IMR-90 (cell line): ENCODE data around the gene RAPGEF2. TPM values are rescaled to one million over a fixed set of nuclear protein-coding genes. Genes with fewer than 3 reads are reported as not detected.

Source experiments
- ATAC-seq: fragments of 200-7000 bp; cut with Tn5 transposase; 2 replicates; pipeline ENCODE4 v1.9.1; 2020; ENCODE audit warnings: low read depth, mild to moderate bottlenecking, moderate library complexity
- BruUV-seq: library from RNA; stranded (reverse); fragments of 400-500 nt; replicated peaks from 2 replicates; lab custom pipeline; 2021; lab: Mats Ljungman, UMichigan
- CTCF ChIA-PET: fragments of 300-600 bp; formaldehyde crosslinking; extraction: SDS; loops from one replicate; lab custom pipeline; 2021; ENCODE audit warnings: antibody characterized with exemption; lab: Yijun Ruan, JAX
- POLR2A ChIA-PET: fragments of 300-600 bp; sonication (Branson Sonifier 250); formaldehyde crosslinking; loops from one replicate; lab custom pipeline; 2022; ENCODE audit warnings: antibody characterized with exemption; ENCODE audit not compliant: unreplicated experiment; lab: Charles Lee
- DNase-seq: peaks from one replicate; pipeline ENCODE4 v3.0.0; 2013
- H2AFZ ChIP-seq: replicated peaks from 2 replicates; pipeline ENCODE3; 2013; ENCODE audit warnings: low read length, mild to moderate bottlenecking; ENCODE audit not compliant: poor library complexity
- H2AK5ac ChIP-seq: 2 replicates; pipeline ENCODE4 v1.6.1; 2013; ENCODE audit warnings: low read depth, low read length, inconsistent platforms
- H2AK9ac ChIP-seq: replicated peaks from 2 replicates; pipeline ENCODE3; 2013; ENCODE audit warnings: mild to moderate bottlenecking, low read depth, low read length, moderate library complexity; ENCODE audit not compliant: poor library complexity
- H2BK120ac ChIP-seq: 2 replicates; pipeline ENCODE4 v1.6.1; 2013; ENCODE audit warnings: low read depth, low read length, inconsistent platforms
- H2BK15ac ChIP-seq: 3 replicates; pipeline ENCODE4 v1.6.1; 2013; ENCODE audit warnings: low read depth, low read length, inconsistent platforms
- H2BK20ac ChIP-seq: 2 replicates; pipeline ENCODE4 v1.6.1; 2013; ENCODE audit warnings: low read depth, mild to moderate bottlenecking, inconsistent platforms, low read length, moderate library complexity
- H2BK5ac ChIP-seq: 2 replicates; pipeline ENCODE4 v1.6.1; 2013; ENCODE audit warnings: mild to moderate bottlenecking, low read depth, low read length, inconsistent platforms; ENCODE audit not compliant: poor library complexity, severe bottlenecking
- H3K14ac ChIP-seq: replicated peaks from 2 replicates; pipeline ENCODE4 v1.6.1; 2013; ENCODE audit warnings: low read depth, low read length, inconsistent platforms
- H3K18ac ChIP-seq: 2 replicates; pipeline ENCODE4 v1.6.1; 2013; ENCODE audit warnings: low read depth, low read length, control low read depth
- H3K23ac ChIP-seq: 2 replicates; pipeline ENCODE4 v1.6.1; 2013; ENCODE audit warnings: low read depth, low read length, inconsistent platforms
- H3K27ac ChIP-seq: 2 replicates; pipeline ENCODE4 v1.5.1; 2013; ENCODE audit warnings: mild to moderate bottlenecking, control low read depth, low read length; ENCODE audit not compliant: insufficient read depth
- H3K27me3 ChIP-seq: 2 replicates; pipeline ENCODE4 v1.6.1; 2013; ENCODE audit warnings: low read length; ENCODE audit not compliant: control insufficient read depth, insufficient read depth
- H3K36me3 ChIP-seq: 2 replicates; pipeline ENCODE4 v1.6.1; 2013; ENCODE audit warnings: low read length, mixed read lengths; ENCODE audit not compliant: control insufficient read depth, insufficient read depth
- H3K4ac ChIP-seq: 2 replicates; pipeline ENCODE4 v1.6.1; 2013; ENCODE audit warnings: low read depth, low read length, inconsistent platforms
- H3K4me1 ChIP-seq: 2 replicates; pipeline ENCODE4 v1.6.1; 2013; ENCODE audit warnings: low read length, mixed read lengths; ENCODE audit not compliant: control insufficient read depth, insufficient read depth
- H3K4me2 ChIP-seq: 2 replicates; pipeline ENCODE4 v1.6.1; 2013; ENCODE audit warnings: low read depth, mild to moderate bottlenecking, control low read depth, low read length, moderate library complexity
- H3K4me3 ChIP-seq: 2 replicates; pipeline ENCODE4 v1.5.1; 2013; ENCODE audit warnings: low read depth, mild to moderate bottlenecking, control low read depth, low read length, moderate library complexity; ENCODE audit not compliant: insufficient read depth
- H3K56ac ChIP-seq: 2 replicates; pipeline ENCODE4 v1.6.1; 2013; ENCODE audit warnings: low read length, inconsistent platforms; ENCODE audit not compliant: insufficient read depth; ENCODE audit errors: extremely low read depth
- H3K79me1 ChIP-seq, 2 experiments: 2 replicates each; pipeline ENCODE4 v1.6.1; 2013; ENCODE audit warnings: low read length in 2 of 2, inconsistent platforms in 1 of 2, low read depth in 1 of 2
- H3K9ac ChIP-seq: 2 replicates; pipeline ENCODE4 v1.6.1; 2013; ENCODE audit warnings: low read depth, low read length, control low read depth
- H3K9me1 ChIP-seq: 2 replicates; pipeline ENCODE4 v1.6.1; 2013; ENCODE audit warnings: low read length, inconsistent platforms; ENCODE audit not compliant: insufficient read depth
- H3K9me3 ChIP-seq: 2 replicates; pipeline ENCODE4 v1.6.1; 2013; ENCODE audit warnings: low read length; ENCODE audit not compliant: control insufficient read depth, insufficient read depth
- H4K20me1 ChIP-seq: 2 replicates; pipeline ENCODE4 v1.6.1; 2013; ENCODE audit warnings: low read length, inconsistent platforms; ENCODE audit not compliant: insufficient read depth
- H4K5ac ChIP-seq: 2 replicates; pipeline ENCODE4 v1.6.1; 2013; ENCODE audit warnings: mild to moderate bottlenecking, low read depth, low read length, control low read depth
- H4K8ac ChIP-seq, 2 experiments: 2 replicates each; pipeline ENCODE4 v1.6.1; 2013; ENCODE audit warnings: low read depth in 2 of 2, low read length in 2 of 2, control low read depth in 1 of 2, inconsistent platforms in 1 of 2
- H4K91ac ChIP-seq: 2 replicates; pipeline ENCODE4 v1.6.1; 2013; ENCODE audit warnings: low read depth, low read length, inconsistent platforms; ENCODE audit not compliant: insufficient read depth
- BHLHE40 ChIP-seq: fragments of 150-350 bp; IDR thresholded peaks from 2 replicates; pipeline ENCODE4 v1.6.1; 2016; ENCODE audit warnings: mild to moderate bottlenecking, low read depth, low read length
- CEBPB ChIP-seq: IDR thresholded peaks from 2 replicates; pipeline ENCODE4 v1.6.1; 2012; ENCODE audit warnings: low read depth, low read length, improper control_type of control experiment
- CHD1 ChIP-seq: IDR thresholded peaks from 2 replicates; pipeline ENCODE4 v1.6.1; 2012; ENCODE audit warnings: low read depth, low read length, improper control_type of control experiment
- FOS ChIP-seq: fragments of 150-350 bp; IDR thresholded peaks from 2 replicates; pipeline ENCODE4 v1.6.1; 2016; ENCODE audit warnings: low read depth, low read length
- MAZ ChIP-seq: IDR thresholded peaks from 2 replicates; pipeline ENCODE4 v1.6.1; 2012; ENCODE audit warnings: low read depth, mild to moderate bottlenecking, low read length, improper control_type of control experiment, moderate library complexity, borderline replicate concordance
- MXI1 ChIP-seq: IDR thresholded peaks from 2 replicates; pipeline ENCODE4 v1.6.1; 2012; ENCODE audit warnings: low read depth, mild to moderate bottlenecking, low read length, moderate library complexity, borderline replicate concordance
- POLR2A ChIP-seq: IDR thresholded peaks from 2 replicates; pipeline ENCODE4 v1.6.1; 2012; ENCODE audit warnings: mild to moderate bottlenecking, low read depth, low read length
- RAD21 ChIP-seq: IDR thresholded peaks from 2 replicates; pipeline ENCODE4 v1.6.1; 2012; ENCODE audit warnings: low read length, improper control_type of control experiment
- RCOR1 ChIP-seq: IDR thresholded peaks from 2 replicates; pipeline ENCODE4 v1.6.1; 2012; ENCODE audit warnings: mild to moderate bottlenecking, low read length, improper control_type of control experiment; ENCODE audit not compliant: insufficient replicate concordance
- RFX5 ChIP-seq: IDR thresholded peaks from 2 replicates; pipeline ENCODE4 v1.8.0; 2012; ENCODE audit warnings: low read depth, mild to moderate bottlenecking, low read length, moderate library complexity
- SMC3 ChIP-seq: fragments of 150-350 bp; IDR thresholded peaks from 2 replicates; pipeline ENCODE4 v1.6.1; 2016; ENCODE audit warnings: low read depth, mild to moderate bottlenecking, antibody characterized with exemption, low read length, moderate library complexity
- WGBS, 2 experiments: methylation state at CpG; one replicate each; pipeline versions ENCODE4 v1.1.5 to v1.1.7; 2013; ENCODE audit warnings: missing lambda C conversion rate in 2 of 2; ENCODE audit not compliant: insufficient read length in 1 of 2; ENCODE audit errors: extremely low coverage in 2 of 2; 5-methylcytosine and 5-hydroxymethylcytosine counted together
- dilution Hi-C: fragments of 300-500 bp; cut with HindIII; formaldehyde crosslinking; loops from one replicate; pipeline ENCODE4 v1.14.3; 2018; ENCODE audit warnings: low sequenced_read_pairs; ENCODE audit not compliant: unreplicated experiment
- in situ Hi-C: fragments of 300-500 bp; cut with MboI; formaldehyde crosslinking; loops from 3 replicates; pipeline ENCODE4 v1.14.3; 2019; ENCODE audit warnings: low sequenced_read_pairs, inconsistent platforms, mixed read lengths
- intact Hi-C: fragments of 100-400 bp; cut with micrococcal nuclease; formaldehyde crosslinking; loops from 2 replicates; pipeline ENCODE4 v1.10.0; 2022
- polyA plus RNA-seq, 3 experiments: library from polyadenylated mRNA; depleted of rRNA; stranded (reverse); fragments of >200 nt; gene quantifications; 2 replicates each; pipeline ENCODE4 v1.2.3, GENCODE V29; 2012; ENCODE audit warnings: low replicate concordance in 1 of 3
- total RNA-seq: library from RNA; depleted of rRNA; stranded (reverse); fragments of >200 nt; gene quantifications from 2 replicates; pipeline ENCODE4 v1.2.3, GENCODE V29; 2012
- TF ChIP-seq, protein P1 (sequence below): conservative IDR thresholded peaks from 2 replicates; pipeline ENCODE4 v1.5.1; 2012; ENCODE audit warnings: mild to moderate bottlenecking, low read depth, low read length, improper control_type of control experiment

Gene RAPGEF2
- total and polyA plus RNA-seq, 2 of the 4 experiments (the other 2 are of a cell fraction): 27.6 to 109 TPM

DNA sequence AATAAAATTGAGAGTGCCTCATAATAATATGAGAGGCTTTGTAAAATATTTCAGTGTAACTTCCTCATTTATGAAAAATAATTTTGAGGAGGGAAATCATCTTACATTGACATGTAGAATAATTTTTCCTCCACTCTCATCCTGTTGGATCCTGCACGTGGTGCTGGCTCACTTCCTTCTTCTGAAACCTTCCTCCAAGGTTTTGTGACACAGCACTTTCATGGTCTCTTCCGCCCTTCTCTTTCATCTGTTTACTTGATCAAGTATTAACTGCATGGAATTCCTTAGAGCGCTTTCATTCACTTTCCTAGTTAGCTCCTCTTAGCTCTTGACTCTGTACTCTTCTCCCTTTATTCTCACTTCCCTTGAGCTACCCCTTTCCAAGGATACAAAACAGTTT lies 246.5 kb downstream of the RAPGEF2 start:
- no peak for ATAC-seq
- no peaks in the 10 kb centered on the region for H3K9me3 ChIP-seq
- no peak overlapping the region for H2AK5ac ChIP-seq
- ChIA-PET CTCF (no interaction called here), POLR2A (no interaction called here)
- peaks cover 2% of the 10 kb centered on the region; the same call in 1 of the 2 replicates for H3K4me1 ChIP-seq
- H2AFZ ChIP-seq: no peak overlapping the region
- no peak overlapping the region for H3K4me2 ChIP-seq
- no peak overlapping the region for H2BK5ac ChIP-seq
- 88% methylated on average over 2 of the region's 3 CpGs; no CpG with 5 or more reads in 1 of the 2 experiments for WGBS, 2 experiments
- H4K8ac ChIP-seq: no peak overlapping the region
- no peak overlapping the region for H2AK9ac ChIP-seq
- H4K5ac ChIP-seq: no peak overlapping the region
- H3K4me3 ChIP-seq: no peak overlapping the region
- no peak overlapping the region for H3K27ac ChIP-seq
- H4K91ac ChIP-seq: no peak overlapping the region
- dilution Hi-C loops: no loop called here
- H2BK120ac ChIP-seq: no peak overlapping the region
- no peak overlapping the region for H3K9ac ChIP-seq
- no TSS peak for BruUV-seq
- no peak overlapping the region for H3K14ac ChIP-seq
- intact Hi-C loops: no loop called here
- H2BK20ac ChIP-seq: no peak overlapping the region
- no peak for DNase-seq
- peaks cover 13% of the 10 kb centered on the region for H3K9me1 ChIP-seq
- peaks cover 5 to 28% of the 10 kb centered on the region in 2 experiments for H3K79me1 ChIP-seq
- H3K27me3 ChIP-seq: no peaks in the 10 kb centered on the region
- H3K56ac ChIP-seq: no peak overlapping the region
- in situ Hi-C loops: no loop called here
- TF ChIP-seq BHLHE40 (no peak), CHD1 (no peak), RFX5 (no peak), CEBPB (no peak), RCOR1 (no peak), RAD21 (no peak), MAZ (no peak), MXI1 (no peak), FOS (no peak), POLR2A (no peak), SMC3 (no peak)
- TF ChIP-seq, protein P1, sequence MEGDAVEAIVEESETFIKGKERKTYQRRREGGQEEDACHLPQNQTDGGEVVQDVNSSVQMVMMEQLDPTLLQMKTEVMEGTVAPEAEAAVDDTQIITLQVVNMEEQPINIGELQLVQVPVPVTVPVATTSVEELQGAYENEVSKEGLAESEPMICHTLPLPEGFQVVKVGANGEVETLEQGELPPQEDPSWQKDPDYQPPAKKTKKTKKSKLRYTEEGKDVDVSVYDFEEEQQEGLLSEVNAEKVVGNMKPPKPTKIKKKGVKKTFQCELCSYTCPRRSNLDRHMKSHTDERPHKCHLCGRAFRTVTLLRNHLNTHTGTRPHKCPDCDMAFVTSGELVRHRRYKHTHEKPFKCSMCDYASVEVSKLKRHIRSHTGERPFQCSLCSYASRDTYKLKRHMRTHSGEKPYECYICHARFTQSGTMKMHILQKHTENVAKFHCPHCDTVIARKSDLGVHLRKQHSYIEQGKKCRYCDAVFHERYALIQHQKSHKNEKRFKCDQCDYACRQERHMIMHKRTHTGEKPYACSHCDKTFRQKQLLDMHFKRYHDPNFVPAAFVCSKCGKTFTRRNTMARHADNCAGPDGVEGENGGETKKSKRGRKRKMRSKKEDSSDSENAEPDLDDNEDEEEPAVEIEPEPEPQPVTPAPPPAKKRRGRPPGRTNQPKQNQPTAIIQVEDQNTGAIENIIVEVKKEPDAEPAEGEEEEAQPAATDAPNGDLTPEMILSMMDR: no peak
- no peak overlapping the region for H3K23ac ChIP-seq
- H3K4ac ChIP-seq: no peak overlapping the region
- H3K18ac ChIP-seq: no peak overlapping the region
- H4K20me1 ChIP-seq: no peaks in the 10 kb centered on the region
- peaks cover 29% of the 10 kb centered on the region for H3K36me3 ChIP-seq
- H2BK15ac ChIP-seq: no peak overlapping the region
